ENCODE data around the gene LOXHD1.

LOXHD1 gene

DNA sequence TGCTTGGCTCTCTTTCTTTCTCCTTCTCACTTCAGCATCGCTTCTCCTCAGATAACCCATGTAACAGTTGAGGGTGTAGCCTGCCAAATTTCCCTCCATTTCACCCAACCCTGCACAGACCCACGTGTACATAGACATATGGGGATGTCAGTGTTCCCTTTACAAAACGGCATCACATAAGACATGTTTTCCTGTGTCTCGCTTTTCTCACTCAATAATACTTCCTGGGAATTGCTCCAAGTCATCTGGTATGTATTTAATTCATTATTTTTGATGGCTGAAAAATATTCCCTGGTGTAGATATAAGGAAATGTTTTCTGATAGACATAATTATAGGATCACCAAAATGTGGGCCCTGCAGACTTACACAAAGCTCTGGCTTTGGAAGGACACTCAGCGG, 176.8 kb downstream of the LOXHD1 start:
- no peak for DNase-seq (ENCODE audit: low spot score)

DNA sequence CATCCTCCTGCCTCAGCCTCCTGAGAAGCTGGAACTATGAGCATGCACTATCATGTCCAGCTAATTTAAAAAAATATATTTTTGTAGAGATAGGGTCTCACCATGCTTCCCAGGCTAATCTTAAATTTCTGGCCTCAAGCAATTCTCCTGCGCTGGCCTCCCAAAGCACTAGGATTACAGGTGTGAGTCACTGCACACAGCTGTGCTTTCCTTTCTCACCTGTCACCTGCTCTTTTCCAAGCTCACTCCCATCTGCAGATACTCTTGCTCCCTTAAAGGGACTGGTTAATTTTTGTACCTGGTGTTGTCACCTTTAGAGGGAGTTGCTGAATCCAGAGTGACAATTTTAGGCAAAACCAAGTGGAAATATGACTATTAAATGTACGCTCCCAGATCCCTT, 178.2 kb downstream of the LOXHD1 start:
- DNase-seq (ENCODE audit: low spot score), result no peak

DNA sequence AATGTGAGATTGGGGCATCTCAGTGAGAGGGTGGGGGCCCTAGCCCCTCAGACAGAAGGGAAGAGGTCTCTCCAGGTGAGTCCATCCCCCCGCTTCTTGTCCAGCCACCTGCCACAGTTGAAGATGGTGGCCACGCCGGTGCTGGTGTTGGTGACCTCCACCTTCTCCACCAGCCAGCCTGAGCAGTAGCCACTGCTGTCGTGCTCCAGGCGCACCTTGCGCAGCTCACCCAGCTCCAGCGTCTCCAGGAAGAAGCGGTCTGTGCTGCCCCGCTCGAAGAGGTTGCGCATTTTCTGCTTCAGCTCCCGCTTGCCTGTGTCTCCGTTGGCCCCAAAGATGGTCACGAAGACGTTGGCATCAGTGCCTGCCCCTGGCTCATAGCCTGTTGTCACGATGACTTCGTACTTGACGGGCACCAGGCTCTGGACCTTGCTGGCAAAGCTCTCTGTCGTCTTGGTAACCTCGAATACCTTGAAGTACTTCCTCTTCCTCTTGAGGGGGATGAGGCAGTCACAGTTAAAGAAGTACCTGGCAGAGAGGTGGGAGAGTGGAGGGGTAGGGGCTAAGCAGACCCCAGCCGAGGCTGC, 179.5 kb downstream of the LOXHD1 start:
- DNase-seq (ENCODE audit: low spot score), result no peak

DNA sequence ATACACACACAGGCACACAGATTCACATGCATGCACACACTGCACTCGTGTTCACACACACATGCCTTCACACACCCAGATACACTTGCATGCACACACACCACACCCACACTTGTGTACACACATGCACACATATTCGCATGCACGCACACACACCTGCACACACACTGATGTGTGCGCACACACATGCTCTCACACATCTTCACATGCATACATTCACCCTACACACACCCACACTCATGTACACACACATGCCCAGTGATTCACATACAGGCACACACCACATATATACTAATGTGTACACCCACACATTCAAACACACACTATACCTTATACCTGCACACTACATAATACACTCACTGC, 181.6 kb downstream of the LOXHD1 start:
- DNase-seq (ENCODE audit: low spot score), result no peak

DNA sequence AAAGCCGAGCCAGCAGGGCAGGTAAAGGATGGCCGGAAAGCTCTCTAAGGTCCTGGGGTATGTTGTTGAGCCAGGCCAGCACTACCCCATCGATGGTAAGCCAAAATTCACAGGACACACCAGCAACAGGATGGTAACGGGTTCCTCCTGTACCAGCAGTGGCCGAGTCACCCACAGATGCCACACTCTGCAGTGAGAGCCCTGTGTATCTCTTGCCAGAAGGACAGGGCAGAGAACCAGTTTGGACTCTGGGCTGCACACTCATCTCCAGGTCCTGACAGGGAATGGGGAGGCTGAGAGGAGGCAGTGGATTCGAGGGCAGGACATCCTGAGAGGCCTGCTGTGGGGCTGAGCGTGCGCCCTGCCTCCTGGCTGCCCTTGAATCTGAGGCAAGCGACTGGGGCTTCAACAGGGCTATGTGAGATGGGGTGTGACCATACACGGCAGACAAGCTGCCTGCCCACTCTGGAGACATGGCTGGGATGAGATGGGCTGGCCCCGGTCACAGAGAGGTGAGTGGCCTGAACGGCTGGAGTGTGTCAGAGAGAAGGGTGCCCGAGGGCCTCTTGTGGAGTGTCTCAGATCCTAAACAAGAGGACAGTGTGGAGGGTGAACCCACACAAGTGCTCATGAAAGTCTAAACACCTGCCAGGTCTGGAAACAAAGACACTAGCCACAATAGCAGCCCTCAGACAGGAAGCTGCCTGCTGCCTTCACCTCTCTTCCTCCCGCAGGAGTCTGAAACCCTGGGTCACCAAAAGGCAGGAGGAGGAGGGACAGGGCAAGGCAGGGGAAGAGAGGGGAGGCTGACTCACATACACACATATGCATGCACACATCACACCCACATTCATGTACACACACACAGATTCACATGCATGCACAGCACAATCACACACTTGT, 182.3 kb downstream of the LOXHD1 start:
- no peak for DNase-seq (ENCODE audit: low spot score)

DNA sequence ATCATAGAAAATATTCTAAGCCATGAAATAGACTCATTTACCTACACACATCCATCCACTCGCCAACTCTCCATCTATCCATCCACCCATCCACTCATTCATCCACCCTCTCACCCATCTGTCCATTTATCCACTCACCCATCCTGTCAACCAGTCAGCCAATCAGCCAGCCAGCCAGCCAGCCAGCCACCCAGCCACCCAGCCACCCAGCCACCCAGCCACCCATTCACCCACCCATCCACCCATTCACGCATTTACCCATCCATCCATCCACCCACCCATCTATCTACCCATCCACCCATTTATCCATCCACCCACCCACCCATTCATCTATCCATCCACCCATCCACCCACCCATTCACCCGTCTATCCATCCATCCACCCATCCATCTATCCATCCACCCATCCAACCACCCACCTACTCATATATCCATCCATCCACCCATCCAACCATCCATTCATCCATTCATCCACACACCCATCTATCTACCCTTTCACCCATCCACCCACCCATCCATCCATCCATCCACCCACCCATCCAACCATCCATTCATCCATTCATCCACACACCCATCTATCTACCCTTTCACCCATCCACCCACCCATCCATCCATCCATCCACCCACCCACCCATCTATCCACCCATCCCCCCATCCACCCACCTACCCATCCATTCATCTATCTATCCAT, 185.1 kb downstream of the LOXHD1 start:
- no peak for DNase-seq (ENCODE audit: low spot score)

DNA sequence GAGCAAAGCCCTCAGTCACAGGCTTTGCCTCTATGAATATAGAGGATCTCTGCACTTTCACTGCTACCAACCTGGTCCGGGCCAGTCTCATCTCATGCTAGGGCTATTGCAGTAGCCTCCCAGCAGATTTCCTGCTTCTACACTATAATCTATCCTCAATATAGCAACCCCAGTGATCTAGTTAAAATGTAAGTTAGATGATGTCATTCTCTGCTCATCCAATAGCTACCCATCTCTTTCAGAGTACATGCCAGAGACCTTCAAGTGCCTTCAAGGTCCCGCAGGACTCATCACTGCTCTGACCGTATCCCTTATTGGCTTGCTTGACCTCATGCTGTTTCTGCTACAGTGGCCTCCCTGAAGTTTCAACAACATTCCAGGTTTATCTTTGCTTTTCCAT, 186.3 kb downstream of the LOXHD1 start:
- no peak for DNase-seq (ENCODE audit: low spot score)

DNA sequence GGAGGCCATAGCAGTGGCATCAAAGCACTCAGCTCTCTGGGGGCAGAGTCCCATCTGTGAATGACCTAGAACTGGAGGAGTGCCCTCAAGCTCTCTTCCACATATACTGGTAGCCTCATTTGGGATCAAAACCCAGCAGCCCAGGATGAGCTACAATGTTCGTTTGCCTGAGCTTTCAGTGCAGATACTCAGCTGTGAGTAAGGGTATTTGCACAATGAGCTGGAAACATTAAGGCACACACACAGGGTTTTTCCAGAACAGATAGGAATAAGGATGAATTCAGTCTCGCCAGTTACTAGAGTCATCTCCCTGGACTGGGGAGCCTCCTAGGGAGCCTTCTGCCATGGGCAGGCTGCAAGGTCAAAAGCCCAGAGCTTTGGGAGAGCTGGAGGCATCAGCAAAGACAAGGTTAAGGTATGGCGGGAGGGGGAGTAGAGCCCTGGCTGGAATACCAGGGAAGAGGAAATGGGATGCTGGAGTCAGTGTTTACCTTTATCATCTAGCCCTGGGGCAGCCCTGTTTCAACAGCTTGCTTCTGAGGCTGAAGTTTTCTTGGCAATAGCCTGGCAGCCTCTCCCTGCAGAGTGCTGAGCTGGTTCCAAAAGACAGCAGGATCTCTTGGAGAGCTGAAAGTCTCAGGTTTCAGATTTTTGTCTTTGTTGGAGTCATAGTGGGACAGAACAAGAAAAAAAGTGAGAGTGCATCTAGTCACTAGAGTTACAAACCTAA, 187.7 kb downstream of the LOXHD1 start:
- no peak for DNase-seq (ENCODE audit: low spot score)

DNA sequence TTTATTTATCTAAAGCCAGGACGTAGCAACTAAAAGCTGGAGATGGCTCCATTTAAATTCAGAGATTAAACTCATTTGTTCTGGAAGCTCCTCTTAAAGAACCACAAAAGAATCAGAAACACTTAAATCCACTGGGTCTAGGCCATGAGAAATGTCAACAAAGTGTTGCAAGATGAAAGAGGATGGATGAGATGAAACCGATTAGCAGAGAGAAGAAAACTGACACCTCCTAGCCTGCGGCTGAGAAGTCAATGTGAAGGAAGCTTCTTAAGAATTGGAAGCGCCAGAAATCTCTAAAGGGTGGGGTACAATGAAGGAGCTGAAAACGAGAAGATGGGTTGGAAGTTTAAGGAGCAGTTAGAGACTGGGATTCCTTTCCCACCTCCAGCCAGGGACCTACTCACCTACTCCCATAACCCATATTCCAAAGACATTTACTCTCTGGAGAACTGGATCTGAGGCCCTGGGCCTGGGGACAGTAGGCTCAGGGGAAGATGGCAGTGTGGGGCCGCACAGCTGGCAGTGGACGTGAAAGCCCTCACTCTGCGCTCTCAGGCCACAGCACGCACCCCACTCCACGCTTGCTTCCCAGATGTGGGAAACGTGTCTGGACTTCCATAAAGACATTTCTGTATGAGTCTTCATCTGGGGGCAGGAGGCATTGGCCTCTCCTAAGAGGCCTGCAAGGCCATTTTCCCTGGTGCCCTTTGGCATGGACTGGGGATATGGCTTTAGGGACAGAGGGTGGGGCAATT, 188.4 kb downstream of the LOXHD1 start:
- DNase-seq (ENCODE audit: low spot score), result no peak

DNA sequence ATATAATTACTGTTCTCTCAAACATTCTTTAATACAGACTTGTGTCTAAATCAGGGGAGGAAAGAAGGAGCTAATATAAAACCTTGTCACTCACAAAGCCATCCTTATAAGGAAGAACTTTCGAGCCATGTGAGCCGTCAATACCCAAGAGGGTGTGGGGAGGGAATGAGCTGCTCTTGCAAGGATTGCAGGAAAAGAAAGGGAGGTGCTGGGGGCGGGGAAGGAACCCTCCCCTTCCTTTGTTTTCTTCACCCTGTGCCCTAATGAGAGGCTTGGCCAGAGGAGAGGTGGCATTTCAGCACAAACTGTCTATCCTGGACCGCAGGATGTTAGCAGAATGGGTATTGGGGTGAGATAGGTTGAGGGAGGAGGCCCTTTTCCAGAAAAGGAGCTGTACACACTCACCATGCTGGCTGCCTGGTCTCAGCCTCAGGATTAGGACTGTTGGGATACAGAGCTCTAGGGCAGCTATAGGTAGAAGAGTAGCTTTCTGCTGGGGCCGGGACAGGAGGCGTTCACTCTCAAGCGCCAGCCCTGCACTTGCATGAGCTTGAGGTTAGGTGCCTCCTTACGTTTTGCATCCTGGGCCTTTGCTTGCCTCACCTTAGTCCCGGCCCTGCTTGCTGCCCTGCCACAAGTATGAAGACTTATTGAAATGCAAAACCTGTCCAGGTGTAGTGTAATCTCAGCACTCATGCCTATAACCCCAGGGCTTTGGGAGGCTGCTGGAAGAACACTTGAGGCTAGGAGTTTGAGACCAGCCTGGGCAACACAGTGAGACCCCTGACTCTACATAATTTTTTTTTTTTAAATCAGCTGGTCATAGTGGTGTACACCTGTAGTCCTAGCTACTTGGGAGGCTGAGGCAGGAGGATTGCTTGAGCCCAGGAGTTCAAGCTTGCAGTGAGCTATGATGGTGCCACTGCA, 190.5 kb downstream of the LOXHD1 start:
- no peak for DNase-seq (ENCODE audit: low spot score)

DNA sequence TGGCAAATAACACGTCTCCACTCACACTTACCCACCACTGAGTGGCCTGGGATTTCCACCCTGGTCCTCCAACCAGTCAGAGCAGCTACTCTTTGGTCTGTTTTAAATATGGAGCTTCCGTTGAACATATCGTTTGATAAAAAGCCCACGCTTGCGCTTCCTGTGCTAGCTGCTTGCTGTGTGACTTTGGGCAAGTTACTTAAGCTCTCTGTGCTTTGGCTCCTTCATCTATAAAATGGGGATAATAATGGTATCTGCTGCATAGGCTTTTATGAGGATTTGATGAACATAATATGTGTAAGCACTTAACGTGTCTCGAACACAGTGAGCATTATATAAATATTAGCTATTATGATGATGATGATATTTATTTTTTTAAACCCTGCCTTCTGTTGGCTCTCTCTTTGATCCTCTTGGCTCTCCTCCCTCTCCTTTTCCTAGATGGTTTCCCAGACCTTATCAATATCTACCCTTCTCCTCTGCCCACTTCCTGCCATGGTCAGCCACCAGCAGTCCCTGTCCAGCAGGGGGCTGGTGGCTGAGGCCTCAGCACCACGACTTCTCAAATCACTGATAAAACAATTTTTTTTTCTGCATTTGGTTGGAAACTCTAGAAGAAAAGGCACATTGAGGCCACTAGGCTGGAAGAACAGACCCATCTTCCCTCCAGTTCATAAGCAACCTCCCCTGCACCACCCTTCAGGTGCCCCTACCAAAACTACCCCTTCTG, 191.9 kb downstream of the LOXHD1 start:
- DNase-seq (ENCODE audit: low spot score), result no peak

DNA sequence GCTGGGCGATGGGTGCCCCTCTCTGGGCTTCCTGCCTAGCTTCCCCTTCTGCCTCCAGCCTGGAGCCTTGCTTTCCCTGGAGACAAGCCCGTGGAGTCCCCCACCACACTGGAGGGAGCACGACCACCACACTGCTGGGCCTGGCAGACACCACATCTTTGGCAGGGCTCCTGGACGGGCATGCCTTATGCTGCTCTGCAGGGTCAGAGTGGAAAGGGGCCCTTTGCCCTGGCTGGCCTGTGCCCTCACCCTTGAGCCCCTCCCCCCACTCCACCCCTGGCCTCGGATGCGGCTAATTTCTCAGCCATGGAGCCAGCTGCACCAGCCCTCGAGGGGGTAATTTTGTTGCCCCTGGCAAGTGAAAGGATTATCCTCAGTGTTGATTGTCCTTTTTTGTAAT, 194.5 kb downstream of the LOXHD1 start:
- DNase-seq (ENCODE audit: low spot score), result no peak

DNA sequence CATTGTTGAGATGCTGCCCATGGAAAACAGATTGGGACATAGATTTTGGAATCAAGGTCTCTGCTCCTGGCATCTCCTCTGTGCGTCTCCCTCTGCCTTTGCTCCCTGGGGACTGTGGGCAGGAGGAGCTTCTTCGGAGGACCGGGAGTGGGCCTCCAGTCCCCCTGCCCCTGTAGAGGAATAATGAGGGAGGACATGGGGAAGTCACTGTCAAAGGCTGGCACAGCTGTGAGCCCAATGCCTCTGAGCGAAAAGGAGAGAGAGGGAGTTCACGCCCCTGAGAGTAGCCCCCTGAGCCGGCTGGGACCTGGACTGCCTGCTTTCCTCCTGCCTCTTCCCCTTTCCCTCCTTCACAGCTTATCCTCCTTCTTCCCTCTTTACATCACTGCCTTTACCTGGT, 195.0 kb downstream of the LOXHD1 start:
- no peak for DNase-seq (ENCODE audit: low spot score)

DNA sequence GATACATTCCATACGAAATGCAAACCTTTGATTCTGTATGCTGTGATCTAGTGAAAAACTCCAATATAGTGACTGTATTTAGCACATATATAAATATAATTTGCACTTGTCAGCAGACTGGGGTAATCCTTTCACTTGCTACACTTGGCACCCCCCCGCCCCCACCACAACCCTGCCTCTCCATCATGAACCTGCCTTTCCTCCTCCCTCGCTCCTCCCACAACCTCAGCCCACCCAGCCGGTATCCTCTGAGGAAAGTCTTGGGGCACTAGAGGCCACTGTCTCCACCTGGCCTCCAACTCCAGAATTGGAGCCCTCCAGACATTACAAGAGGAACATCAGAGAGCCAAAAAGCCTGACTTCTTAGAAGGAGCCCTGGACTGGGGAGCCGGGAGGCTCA, 196.3 kb downstream of the LOXHD1 start:
- no peak for DNase-seq (ENCODE audit: low spot score)

DNA sequence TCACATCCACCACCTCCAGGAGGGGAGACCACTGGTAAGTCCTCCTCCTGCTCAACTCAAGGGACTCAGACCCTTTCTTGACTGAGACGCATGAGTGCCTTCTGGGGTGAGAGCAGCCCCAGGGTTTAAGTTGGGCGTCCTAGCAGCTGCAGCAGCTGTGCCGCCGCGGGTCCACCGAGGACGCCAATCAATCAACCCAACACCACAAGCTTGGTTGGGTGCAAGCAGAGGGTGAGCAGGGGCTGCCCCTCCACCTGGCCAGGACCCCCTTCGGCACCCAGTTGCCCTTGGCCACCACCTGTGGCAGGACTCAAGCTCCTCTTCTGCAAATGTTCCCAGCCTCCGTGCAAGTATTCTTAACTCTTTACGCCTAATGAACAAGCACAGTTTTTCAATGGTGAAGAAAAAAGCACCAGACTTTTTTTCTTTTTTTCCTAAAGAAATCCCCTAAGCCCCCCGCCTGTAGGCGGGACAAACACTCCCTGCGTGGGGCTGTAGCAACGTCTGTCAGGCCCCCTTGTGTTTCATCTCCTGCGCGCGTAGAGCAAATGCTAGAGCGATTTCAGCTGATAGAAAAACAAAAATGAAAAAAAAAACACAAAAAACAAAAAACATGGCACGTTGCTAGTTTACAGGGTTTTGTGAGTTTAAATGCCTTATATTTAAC, 197.1 kb downstream of the LOXHD1 start:
- no peak for DNase-seq (ENCODE audit: low spot score)

DNA sequence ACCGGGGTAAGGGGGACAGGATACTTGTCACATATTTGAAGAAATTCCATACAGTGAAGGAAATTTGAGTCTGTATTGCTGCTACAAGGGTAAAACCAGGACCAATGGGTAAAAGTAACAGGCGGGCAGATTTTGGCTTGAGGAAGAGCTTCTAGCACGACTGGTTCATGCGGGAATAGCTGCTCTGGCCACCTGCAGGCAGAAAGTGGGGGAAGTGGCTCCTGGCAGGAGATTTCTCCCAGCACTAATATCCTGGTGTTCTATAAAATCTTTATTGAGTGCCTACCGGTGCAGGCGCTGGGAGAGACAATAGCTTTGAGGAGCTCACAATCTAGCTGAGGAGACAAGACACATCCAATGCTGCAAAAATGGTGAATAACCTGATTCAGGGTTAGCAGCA, 198.5 kb downstream of the LOXHD1 start:
- no peak for DNase-seq (ENCODE audit: low spot score)

DNA sequence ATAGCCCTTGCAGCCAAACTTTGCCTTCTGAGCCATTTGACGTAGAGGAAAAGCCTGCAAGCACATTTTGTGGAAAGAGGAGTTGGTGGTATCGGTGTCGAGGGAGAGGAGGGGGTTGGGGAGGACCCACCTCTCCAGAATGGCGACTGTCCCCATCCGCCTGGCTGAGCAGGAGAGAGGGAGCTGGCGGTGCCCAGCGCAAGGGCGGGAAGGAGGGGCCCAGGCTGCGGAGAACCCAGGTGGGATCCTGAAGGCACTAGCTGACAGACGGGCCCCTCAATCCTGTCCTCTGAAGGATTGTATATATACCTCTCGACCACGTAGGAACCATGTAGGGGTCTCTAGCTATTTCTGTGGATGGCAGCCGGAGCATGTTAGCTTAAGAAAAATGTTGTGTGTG, 200.3 kb downstream of the LOXHD1 start:
- DNase-seq (ENCODE audit: low spot score), result no peak

DNA sequence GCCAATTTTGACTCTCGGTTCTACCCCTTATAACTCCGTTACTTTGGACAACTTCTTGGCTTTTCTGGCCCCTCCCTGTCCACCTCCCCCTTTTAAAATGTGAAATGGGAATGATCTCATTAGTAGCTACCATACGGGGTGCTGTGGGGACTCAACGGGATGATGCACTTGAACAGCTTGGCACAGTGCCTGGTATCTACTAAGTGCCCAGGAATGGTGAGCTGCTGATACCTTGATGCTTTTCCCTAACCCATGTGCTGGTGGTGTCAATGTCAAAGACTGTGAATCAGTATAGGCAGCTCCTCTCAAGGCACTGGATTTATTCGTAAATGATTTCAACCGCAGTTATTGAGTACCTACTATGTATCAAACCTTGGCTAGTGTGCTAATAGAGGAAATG, 204.2 kb downstream of the LOXHD1 start:
- peak; percentile 54 for DNase-seq (ENCODE audit: low spot score)

DNA sequence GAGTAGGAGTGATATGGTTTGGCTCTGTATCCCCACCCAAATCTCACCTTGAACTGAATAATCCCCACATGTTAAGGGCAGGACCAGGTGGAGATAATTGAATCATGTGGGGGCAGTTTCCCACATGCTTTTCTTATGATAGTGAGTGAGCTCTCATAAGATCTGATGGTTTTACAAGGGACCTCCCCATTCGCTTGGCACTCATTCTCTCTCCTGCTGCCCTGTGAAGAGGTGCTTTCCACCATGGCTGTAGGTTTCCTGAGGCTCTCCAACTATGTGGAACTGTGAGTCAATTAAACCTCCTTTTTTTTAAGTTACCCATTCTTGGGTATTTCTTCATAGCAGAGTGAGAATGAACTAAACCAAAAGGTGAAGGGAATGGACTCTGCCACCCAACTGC, 207.5 kb downstream of the LOXHD1 start:
- no peak for DNase-seq (ENCODE audit: low spot score)

DNA sequence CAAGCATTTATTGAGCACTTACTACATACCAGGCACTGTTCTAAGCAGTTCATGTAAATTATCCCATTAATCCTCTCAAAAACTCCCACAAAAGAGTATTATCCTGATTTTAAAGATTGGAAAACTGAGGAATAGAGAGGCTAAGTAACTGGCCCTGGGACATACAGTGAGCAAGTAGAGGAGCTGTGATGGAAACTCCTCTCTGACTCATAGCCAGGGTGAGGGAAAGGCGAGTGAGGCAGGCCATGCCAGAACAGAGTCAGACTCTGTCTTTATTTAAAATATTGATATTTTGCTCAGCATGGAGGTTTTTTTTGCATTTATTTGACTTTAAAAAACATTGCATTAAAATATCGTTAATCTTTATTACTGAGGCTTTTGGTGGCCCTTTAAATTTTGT, 208.0 kb downstream of the LOXHD1 start:
- DNase-seq (ENCODE audit: low spot score), result no peak

Data from LoVo (cell line).